B cell (primary cell): ENCODE data around the gene XDH. TPM values are rescaled to one million over a fixed set of nuclear protein-coding genes. Genes with fewer than 3 reads are reported as not detected.

Source experiments
- ATAC-seq: fragments of 200-7000 bp; cut with Tn5 transposase; one replicate; pipeline ENCODE4 v1.10.0; 2021; ENCODE audit warnings: low read depth, mild to moderate bottlenecking, moderate number of reproducible peaks, moderate library complexity
- CTCF ChIA-PET: fragments of 350-600 bp; sonication (Branson Sonifier 250); formaldehyde crosslinking; loops from one replicate; lab custom pipeline; 2021; ENCODE audit warnings: antibody characterized with exemption, inconsistent platforms; lab: Charles Lee
- POLR2A ChIA-PET: fragments of 350-600 bp; sonication (Branson Sonifier 250); formaldehyde crosslinking; loops from one replicate; lab custom pipeline; 2021; ENCODE audit warnings: antibody characterized with exemption; lab: Charles Lee
- DNase-seq: peaks from one replicate; pipeline ENCODE4 v3.0.0; 2013
- H2AFZ ChIP-seq: 2 replicates; pipeline ENCODE4 v1.6.1; 2012; ENCODE audit warnings: mild to moderate bottlenecking, low read depth, low read length; ENCODE audit not compliant: insufficient read depth, poor library complexity, severe bottlenecking
- H3K27ac ChIP-seq, 2 donors: 1 replicate in 1 of 2; 2 replicates in 1 of 2; pipeline ENCODE4 v1.5.1; 2012 to 2013; ENCODE audit warnings: low read length in 2 of 2, mild to moderate bottlenecking in 2 of 2, moderate library complexity in 1 of 2
- H3K27me3 ChIP-seq, 4 experiments: fragments of 200-600 bp in 1 of 4; sonication (generic) in 1 of 4; replicated peaks in 1 of 4; 1 replicate in 2 of 4; 2 replicates in 2 of 4; pipeline versions ENCODE4 v1.6.1 to v1.7.0; 2013 to 2016; ENCODE audit warnings: low read length in 3 of 4, mild to moderate bottlenecking in 2 of 4, mixed read lengths in 1 of 4, moderate library complexity in 1 of 4; ENCODE audit not compliant: insufficient read depth in 4 of 4, control insufficient read depth in 3 of 4; ENCODE audit errors: control extremely low read depth in 1 of 4
- H3K36me3 ChIP-seq, 2 experiments: replicated peaks in 1 of 2; 1 replicate in 1 of 2; 2 replicates in 1 of 2; pipeline versions ENCODE4 v1.6.1 to v1.7.1; 2013; ENCODE audit warnings: low read length in 1 of 2; ENCODE audit not compliant: insufficient read depth in 2 of 2, control insufficient read depth in 1 of 2; ENCODE audit errors: control extremely low read depth in 1 of 2, extremely low read depth in 1 of 2
- H3K4me1 ChIP-seq, 2 donors: fragments of 200-600 bp in 1 of 2; sonication (generic) in 1 of 2; 1 replicate in 1 of 2; 2 replicates in 1 of 2; pipeline versions ENCODE4 v1.5.1 to v1.6.1; 2013 to 2017; ENCODE audit warnings: low read length in 2 of 2; ENCODE audit not compliant: control insufficient read depth in 2 of 2, insufficient read depth in 2 of 2
- H3K4me2 ChIP-seq: replicated peaks from 2 replicates; pipeline ENCODE3; 2012; ENCODE audit warnings: mild to moderate bottlenecking, low read depth, low read length; ENCODE audit not compliant: poor library complexity, severe bottlenecking
- H3K4me3 ChIP-seq, 5 experiments: fragments of 200-600 bp in 1 of 5; sonication (generic) in 1 of 5; 1 replicate in 3 of 5; 2 replicates in 2 of 5; pipeline versions ENCODE4 v1.5.1 to v1.7.0; 2011 to 2016; ENCODE audit warnings: low read length in 4 of 5, mild to moderate bottlenecking in 4 of 5, low read depth in 2 of 5, control low read depth in 1 of 5, moderate library complexity in 1 of 5; ENCODE audit not compliant: insufficient read depth in 1 of 5; ENCODE audit errors: control extremely low read depth in 1 of 5, extremely low read depth in 1 of 5
- H3K79me2 ChIP-seq: fragments of 200-600 bp; sonication (generic); one replicate; pipeline ENCODE4 v1.6.0; 2016; ENCODE audit warnings: low read length; ENCODE audit not compliant: control insufficient read depth, insufficient read depth
- H3K9ac ChIP-seq: fragments of 200-600 bp; sonication (generic); 2 replicates; pipeline ENCODE4 v1.6.1; 2017; ENCODE audit warnings: mild to moderate bottlenecking, low read length, moderate library complexity
- H3K9me3 ChIP-seq, 3 donors: one replicate each; pipeline versions ENCODE4 v1.6.1 to v1.7.1; 2013; ENCODE audit warnings: low read length in 2 of 3; ENCODE audit not compliant: control insufficient read depth in 2 of 3, insufficient read depth in 1 of 3; ENCODE audit errors: control extremely low read depth in 1 of 3
- H4K20me1 ChIP-seq: 2 replicates; pipeline ENCODE4 v1.6.0; 2012; ENCODE audit warnings: mild to moderate bottlenecking, low read length; ENCODE audit not compliant: insufficient read depth, control insufficient read depth, poor library complexity, severe bottlenecking
- H3K27ac Mint-ChIP-seq: one replicate; pipeline ENCODE4 v1.8.0; 2021; ENCODE audit warnings: mixed read lengths
- H3K27me3 Mint-ChIP-seq: one replicate; pipeline ENCODE4 v1.8.0; 2021; ENCODE audit warnings: mixed read lengths
- H3K4me1 Mint-ChIP-seq: one replicate; pipeline ENCODE4 v1.8.0; 2021; ENCODE audit warnings: mixed read lengths
- H3K4me3 Mint-ChIP-seq: one replicate; pipeline ENCODE4 v1.8.0; 2021; ENCODE audit warnings: mixed read lengths
- H3K9me3 Mint-ChIP-seq: one replicate; pipeline ENCODE4 v1.8.0; 2022; ENCODE audit warnings: mixed read lengths; ENCODE audit not compliant: insufficient read depth
- EZH2 ChIP-seq: IDR thresholded peaks from 2 replicates; pipeline ENCODE4 v1.6.1; 2012; ENCODE audit warnings: borderline replicate concordance, low read depth, mild to moderate bottlenecking, moderate library complexity, low read length; ENCODE audit not compliant: insufficient read depth, poor library complexity, severe bottlenecking
- WGBS: methylation state at CpG from one replicate; pipeline ENCODE4 v1.1.5; 2013; ENCODE audit warnings: missing lambda C conversion rate; ENCODE audit not compliant: insufficient coverage; 5-methylcytosine and 5-hydroxymethylcytosine counted together
- intact Hi-C: fragments of 100-400 bp; cut with micrococcal nuclease; formaldehyde crosslinking; loops from one replicate; pipeline ENCODE4 v1.10.0; 2022
- polyA plus RNA-seq: library from polyadenylated mRNA; depleted of rRNA; stranded (reverse); fragments of >200 nt; gene quantifications from 2 replicates; pipeline ENCODE4 v1.2.3, GENCODE V29; 2012
- total RNA-seq, 2 donors: library from RNA; stranded (reverse); fragments of 120-200 nt in 1 of 2; gene quantifications; 1 replicate in 1 of 2; 2 replicates in 1 of 2; pipeline versions ENCODE4 v1.2.3 to v1.2.4, GENCODE V29; 2013 to 2022
- TF ChIP-seq, protein P1 (sequence below): fragments of 200-600 bp; IDR thresholded peaks from one replicate; pipeline ENCODE4 v1.8.0; 2022; ENCODE audit warnings: antibody characterized with exemption, mild to moderate bottlenecking

Gene XDH
- total and polyA plus RNA-seq, 2 donors (not counting 1 experiment from before 2014, with no cell fraction given), result not detected

DNA sequence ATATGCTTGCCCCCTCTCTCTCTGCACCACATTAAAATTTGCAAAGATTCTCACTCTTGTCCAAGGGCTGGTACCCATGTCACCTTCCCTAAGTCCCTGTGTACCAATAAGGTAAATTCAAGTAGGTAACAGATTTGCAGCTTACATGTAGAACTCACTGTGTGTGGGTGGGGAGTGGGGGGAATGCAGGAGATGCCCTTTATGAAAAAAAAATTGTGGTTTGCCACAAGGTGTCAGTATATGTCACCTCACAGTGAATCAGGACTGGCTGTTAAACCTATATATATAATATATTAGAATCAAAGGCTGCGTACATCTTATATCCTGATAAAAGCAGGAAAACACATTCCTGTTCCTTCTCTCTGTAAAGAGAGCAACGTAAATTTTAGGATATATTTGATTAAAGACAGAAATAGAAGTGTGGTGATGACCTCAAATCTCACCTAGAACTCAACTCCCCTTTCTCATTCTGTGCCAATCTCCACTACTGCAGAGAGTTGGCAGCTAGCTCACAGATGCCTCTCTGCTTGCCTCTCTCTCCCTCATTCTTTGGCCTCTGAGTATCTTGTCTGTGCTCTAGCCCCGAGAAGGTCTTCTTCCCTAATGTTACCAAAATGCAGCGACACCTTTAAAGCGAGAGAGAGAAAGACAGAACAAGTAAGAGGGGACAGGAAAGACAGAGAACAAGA lies 536 bp downstream of the XDH start:
- TF ChIP-seq, protein P1, sequence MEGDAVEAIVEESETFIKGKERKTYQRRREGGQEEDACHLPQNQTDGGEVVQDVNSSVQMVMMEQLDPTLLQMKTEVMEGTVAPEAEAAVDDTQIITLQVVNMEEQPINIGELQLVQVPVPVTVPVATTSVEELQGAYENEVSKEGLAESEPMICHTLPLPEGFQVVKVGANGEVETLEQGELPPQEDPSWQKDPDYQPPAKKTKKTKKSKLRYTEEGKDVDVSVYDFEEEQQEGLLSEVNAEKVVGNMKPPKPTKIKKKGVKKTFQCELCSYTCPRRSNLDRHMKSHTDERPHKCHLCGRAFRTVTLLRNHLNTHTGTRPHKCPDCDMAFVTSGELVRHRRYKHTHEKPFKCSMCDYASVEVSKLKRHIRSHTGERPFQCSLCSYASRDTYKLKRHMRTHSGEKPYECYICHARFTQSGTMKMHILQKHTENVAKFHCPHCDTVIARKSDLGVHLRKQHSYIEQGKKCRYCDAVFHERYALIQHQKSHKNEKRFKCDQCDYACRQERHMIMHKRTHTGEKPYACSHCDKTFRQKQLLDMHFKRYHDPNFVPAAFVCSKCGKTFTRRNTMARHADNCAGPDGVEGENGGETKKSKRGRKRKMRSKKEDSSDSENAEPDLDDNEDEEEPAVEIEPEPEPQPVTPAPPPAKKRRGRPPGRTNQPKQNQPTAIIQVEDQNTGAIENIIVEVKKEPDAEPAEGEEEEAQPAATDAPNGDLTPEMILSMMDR, result peak; percentile 14
- TF ChIP-seq EZH2, result no peak
- CTCF ChIA-PET, result no interaction called here
- no peak overlapping the region for H3K4me2 ChIP-seq

DNA sequence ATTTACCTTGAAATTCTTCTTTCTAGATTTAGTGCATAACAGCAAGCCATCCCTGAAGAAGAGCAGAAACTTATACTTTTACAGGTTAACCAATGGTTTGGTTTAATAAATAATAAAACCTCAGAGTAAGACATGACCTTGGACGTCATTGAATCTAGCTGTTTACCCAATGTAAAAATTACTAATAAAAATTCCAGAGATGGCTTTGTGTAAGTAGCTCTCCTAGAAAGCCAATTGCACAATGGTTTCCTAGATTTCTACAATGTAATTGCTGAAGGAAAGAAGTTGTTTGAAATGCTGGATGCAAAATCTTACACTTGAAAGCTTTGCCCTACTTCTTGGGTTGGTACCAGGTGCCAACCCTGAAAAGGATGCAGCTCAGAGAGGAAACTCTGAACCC lies 1.5 kb downstream of the XDH start:
- H3K27ac ChIP-seq, result no peak overlapping the region
- intact Hi-C loops, result no loop called here
- ChIA-PET POLR2A (no interaction called here), CTCF (no interaction called here)
- H3K4me2 ChIP-seq, result no peak overlapping the region
- no peaks in the 10 kb centered on the region for H3K9me3 Mint-ChIP-seq
- no peak overlapping the region for H2AFZ ChIP-seq
- no CpG with 5 or more reads among the region's 1 CpG for WGBS
- H3K27me3 ChIP-seq, result peaks cover 0 to 4% (median 0%) of the 10 kb centered on the region in 4 experiments
- ATAC-seq (no peak), DNase-seq (no peak)
- H3K4me1 Mint-ChIP-seq, result peaks cover 3% of the 10 kb centered on the region
- no peaks in the 10 kb centered on the region for H3K4me1 ChIP-seq
- no peak overlapping the region for H3K4me3 Mint-ChIP-seq
- H3K4me3 ChIP-seq, result no peak overlapping the region
- H3K9ac ChIP-seq, result no peak overlapping the region
- TF ChIP-seq, protein P1, result no peak
- H3K36me3 ChIP-seq, result no peaks in the 10 kb centered on the region
- H3K79me2 ChIP-seq, result no peaks in the 10 kb centered on the region
- peaks cover 22% of the 10 kb centered on the region for H3K27me3 Mint-ChIP-seq
- H3K27ac Mint-ChIP-seq, result no peak overlapping the region
- no peaks in the 10 kb centered on the region for H3K9me3 ChIP-seq
- no peaks in the 10 kb centered on the region for H4K20me1 ChIP-seq

More for the DNA sequence above, 536 bp downstream of the XDH start:
- POLR2A ChIA-PET, result no interaction called here
- H4K20me1 ChIP-seq, result no peaks in the 10 kb centered on the region
- H3K9me3 ChIP-seq, result peaks cover 0 to 6% (median 4%) of the 10 kb centered on the region in 3 donors
- no peak overlapping the region for H3K27ac ChIP-seq
- no peak overlapping the region for H2AFZ ChIP-seq
- H3K4me3 ChIP-seq, result no peak overlapping the region
- no peak for DNase-seq
- H3K36me3 ChIP-seq, result no peaks in the 10 kb centered on the region
- Mint-ChIP-seq H3K27me3 (peaks cover 13% of the 10 kb centered on the region), H3K4me1 (peaks cover 3% of the 10 kb centered on the region), H3K27ac (no peak overlapping the region), H3K9me3 (peaks cover 2% of the 10 kb centered on the region), H3K4me3 (no peak overlapping the region)
- no peaks in the 10 kb centered on the region for H3K4me1 ChIP-seq
- WGBS, result no CpG with 5 or more reads among the region's 5 CpGs
- intact Hi-C loops, result no loop called here
- H3K27me3 ChIP-seq, result peaks cover 0 to 4% (median 0%) of the 10 kb centered on the region in 4 experiments
- H3K9ac ChIP-seq, result no peak overlapping the region
- no peaks in the 10 kb centered on the region for H3K79me2 ChIP-seq
- no peak for ATAC-seq
